Activated CD4-positive, alpha-beta T cell treated with anti-CD3 and anti-CD28 coated beads for 4 hours (primary cell): ENCODE results near the gene ZMPSTE24.

Source experiments
- DNase-seq, 2 donors: peaks; one replicate each; pipeline ENCODE4 v3.0.0-alpha.2; 2020

Gene ZMPSTE24

GRCh38 chr1:40264354-40264781 lies 6.3 kb downstream of the ZMPSTE24 start:
- DNase-seq, result no peak

- DNase-seq, result no peak
Measured at GRCh38 chr1:40265298-40265697, 7.3 kb downstream of the ZMPSTE24 start.

GRCh38 chr1:40265919-40266318 lies 7.9 kb downstream of the ZMPSTE24 start:
- DNase-seq, result no peak

- DNase-seq, result no peak
Measured at GRCh38 chr1:40266786-40267535, 8.9 kb downstream of the ZMPSTE24 start.

GRCh38 chr1:40267767-40268187 lies 9.7 kb downstream of the ZMPSTE24 start:
- no peak for DNase-seq

GRCh38 chr1:40268211-40268610 lies 10.2 kb downstream of the ZMPSTE24 start:
- no peak for DNase-seq

- no peak for DNase-seq
Measured at GRCh38 chr1:40270152-40270834, 12.3 kb downstream of the ZMPSTE24 start.

- DNase-seq, result no peak
Measured at GRCh38 chr1:40272653-40273213, 14.7 kb downstream of the ZMPSTE24 start.

GRCh38 chr1:40273547-40274166 lies 15.6 kb downstream of the ZMPSTE24 start:
- DNase-seq, result no peak

GRCh38 chr1:40274331-40274730 lies 16.3 kb downstream of the ZMPSTE24 start:
- DNase-seq, result no peak

- no peak for DNase-seq
Measured at GRCh38 chr1:40276122-40276521, 18.1 kb downstream of the ZMPSTE24 start.

GRCh38 chr1:40281853-40282252 lies 23.8 kb downstream of the ZMPSTE24 start:
- DNase-seq, result no peak

GRCh38 chr1:40291293-40291692 lies 33.3 kb downstream of the ZMPSTE24 start:
- DNase-seq, result no peak

- no peak for DNase-seq
Measured at GRCh38 chr1:40299366-40300248, 41.6 kb downstream of the ZMPSTE24 start.

- DNase-seq, result no peak
Measured at GRCh38 chr1:40300249-40300567, 42.2 kb downstream of the ZMPSTE24 start.

- DNase-seq, result no peak
Measured at GRCh38 chr1:40300651-40301050, 42.6 kb downstream of the ZMPSTE24 start.

GRCh38 chr1:40301066-40301465 lies 43.0 kb downstream of the ZMPSTE24 start:
- DNase-seq, result no peak

GRCh38 chr1:40301541-40302299 lies 43.7 kb downstream of the ZMPSTE24 start:
- no peak for DNase-seq

- no peak for DNase-seq
Measured at GRCh38 chr1:40302475-40302874, 44.4 kb downstream of the ZMPSTE24 start.

- DNase-seq, result no peak
Measured at GRCh38 chr1:40303051-40303771, 45.2 kb downstream of the ZMPSTE24 start.

- no peak for DNase-seq
Measured at GRCh38 chr1:40303790-40304189, 45.8 kb downstream of the ZMPSTE24 start.
